Measurements from ENCODE around the gene MGST1.

Gene MGST1

GRCh38 chr12:16347391-16348298, at the start of gene MGST1:
Gene MGST1 (plus strand): TSS chr12:16347645. CDS start chr12:16354253, 6,608 bp downstream.
- H3K27me3 ChIP-seq (ENCODE audit: low read depth), result no peaks in the 10 kb centered on the region
- in situ Hi-C loops (cut with MboI; ENCODE audit: low sequenced_read_pairs), result no loop called here
- no peaks in the 10 kb centered on the region for H3K9me3 ChIP-seq
- H3K4me1 ChIP-seq, result peaks cover 32% of the 10 kb centered on the region
- DNase-seq (ENCODE audit: low spot score in 2 of 2), result peak; percentile 81 to 90
- peak within 1 kb of the TSS; percentile 64 for H3K4me3 ChIP-seq
- peaks cover 14% of the 10 kb centered on the region for H3K36me3 ChIP-seq (replicated peaks)

- no peak for DNase-seq (ENCODE audit: low spot score in 2 of 2)
- H3K27me3 ChIP-seq (ENCODE audit: low read depth), result 0 out of 2 replicates have a peak, but pooled peaks cover 5% of the 10 kb centered on the region
- H3K4me3 ChIP-seq, result no peak overlapping the region
- H3K9me3 ChIP-seq, result no peaks in the 10 kb centered on the region
- H3K36me3 ChIP-seq (replicated peaks), result no peaks in the 10 kb centered on the region
- H3K4me1 ChIP-seq, result no peaks in the 10 kb centered on the region
- in situ Hi-C loops (cut with MboI; ENCODE audit: low sequenced_read_pairs), result no loop called here
Measured at GRCh38 chr12:16299403-16299802, 48.0 kb upstream of the MGST1 start.

- in situ Hi-C loops (cut with MboI; ENCODE audit: low sequenced_read_pairs), result no loop called here
- H3K27me3 ChIP-seq (ENCODE audit: low read depth), result no peaks in the 10 kb centered on the region
- H3K4me3 ChIP-seq, result no peak overlapping the region
- DNase-seq (ENCODE audit: low spot score in 2 of 2), result no peak
- H3K9me3 ChIP-seq, result no peaks in the 10 kb centered on the region
- H3K36me3 ChIP-seq (replicated peaks), result no peaks in the 10 kb centered on the region
- H3K4me1 ChIP-seq, result no peaks in the 10 kb centered on the region
Measured at GRCh38 chr12:16300122-16300521, 47.3 kb upstream of the MGST1 start.

- in situ Hi-C loops (cut with MboI; ENCODE audit: low sequenced_read_pairs), result no loop called here
- Histone ChIP-seq H3K4me1 (no peaks in the 10 kb centered on the region), H3K9me3 (no peaks in the 10 kb centered on the region), H3K4me3 (no peak overlapping the region), H3K27me3 (ENCODE audit: low read depth) (no peaks in the 10 kb centered on the region), H3K36me3 (replicated peaks) (no peaks in the 10 kb centered on the region)
- DNase-seq (ENCODE audit: low spot score in 2 of 2), result no peak
Measured at GRCh38 chr12:16300736-16301135, 46.7 kb upstream of the MGST1 start.

- H3K4me1 ChIP-seq, result no peaks in the 10 kb centered on the region
- in situ Hi-C loops (cut with MboI; ENCODE audit: low sequenced_read_pairs), result no loop called here
Measured at GRCh38 chr12:16303939-16304338, 43.5 kb upstream of the MGST1 start.

GRCh38 chr12:16307856-16308475, 39.5 kb upstream of the MGST1 start:
- in situ Hi-C loops (cut with MboI; ENCODE audit: low sequenced_read_pairs), result no loop called here
- Histone ChIP-seq H3K9me3 (no peaks in the 10 kb centered on the region), H3K27me3 (ENCODE audit: low read depth) (no peaks in the 10 kb centered on the region), H3K4me3 (no peak overlapping the region), H3K36me3 (replicated peaks) (no peaks in the 10 kb centered on the region), H3K4me1 (no peaks in the 10 kb centered on the region)
- no peak for DNase-seq (ENCODE audit: low spot score in 2 of 2)

More at GRCh38 chr12:16303939-16304338, 43.5 kb upstream of the MGST1 start:
- Histone ChIP-seq H3K36me3 (replicated peaks) (no peaks in the 10 kb centered on the region), H3K4me3 (no peak overlapping the region), H3K9me3 (no peaks in the 10 kb centered on the region), H3K27me3 (ENCODE audit: low read depth) (no peaks in the 10 kb centered on the region)
- DNase-seq (ENCODE audit: low spot score in 2 of 2), result no peak

GRCh38 chr12:16310934-16311333, 36.5 kb upstream of the MGST1 start:
- no peaks in the 10 kb centered on the region for H3K27me3 ChIP-seq (ENCODE audit: low read depth)
- H3K36me3 ChIP-seq (replicated peaks), result no peaks in the 10 kb centered on the region
- in situ Hi-C loops (cut with MboI; ENCODE audit: low sequenced_read_pairs), result no loop called here
- H3K9me3 ChIP-seq, result no peaks in the 10 kb centered on the region
- no peak for DNase-seq (ENCODE audit: low spot score in 2 of 2)
- no peaks in the 10 kb centered on the region for H3K4me1 ChIP-seq
- no peak overlapping the region for H3K4me3 ChIP-seq

- no peak for DNase-seq (ENCODE audit: low spot score in 2 of 2)
- Histone ChIP-seq H3K9me3 (no peaks in the 10 kb centered on the region), H3K4me1 (no peaks in the 10 kb centered on the region), H3K4me3 (no peak overlapping the region), H3K36me3 (replicated peaks) (no peaks in the 10 kb centered on the region), H3K27me3 (ENCODE audit: low read depth) (no peaks in the 10 kb centered on the region)
- in situ Hi-C loops (cut with MboI; ENCODE audit: low sequenced_read_pairs), result no loop called here
Measured at GRCh38 chr12:16323010-16323409, 24.4 kb upstream of the MGST1 start.

- H3K4me3 ChIP-seq, result no peak overlapping the region
- H3K4me1 ChIP-seq, result no peaks in the 10 kb centered on the region
- no peaks in the 10 kb centered on the region for H3K27me3 ChIP-seq (ENCODE audit: low read depth)
- no peaks in the 10 kb centered on the region for H3K36me3 ChIP-seq (replicated peaks)
- no peak for DNase-seq (ENCODE audit: low spot score in 2 of 2)
- H3K9me3 ChIP-seq, result no peaks in the 10 kb centered on the region
- in situ Hi-C loops (cut with MboI; ENCODE audit: low sequenced_read_pairs), result no loop called here
Measured at GRCh38 chr12:16323638-16324037, 23.8 kb upstream of the MGST1 start.

- H3K9me3 ChIP-seq, result no peaks in the 10 kb centered on the region
- no peak for DNase-seq (ENCODE audit: low spot score in 2 of 2)
- in situ Hi-C loops (cut with MboI; ENCODE audit: low sequenced_read_pairs), result no loop called here
- no peaks in the 10 kb centered on the region for H3K4me1 ChIP-seq
- H3K4me3 ChIP-seq, result no peak overlapping the region
- H3K27me3 ChIP-seq (ENCODE audit: low read depth), result no peaks in the 10 kb centered on the region
- no peaks in the 10 kb centered on the region for H3K36me3 ChIP-seq (replicated peaks)
Measured at GRCh38 chr12:16324272-16324671, 23.2 kb upstream of the MGST1 start.

GRCh38 chr12:16324772-16325171, 22.7 kb upstream of the MGST1 start:
- Histone ChIP-seq H3K36me3 (replicated peaks) (no peaks in the 10 kb centered on the region), H3K4me3 (no peak overlapping the region), H3K4me1 (no peaks in the 10 kb centered on the region), H3K9me3 (no peaks in the 10 kb centered on the region), H3K27me3 (ENCODE audit: low read depth) (no peaks in the 10 kb centered on the region)
- in situ Hi-C loops (cut with MboI; ENCODE audit: low sequenced_read_pairs), result no loop called here
- no peak for DNase-seq (ENCODE audit: low spot score in 2 of 2)

GRCh38 chr12:16325426-16325825, 22.0 kb upstream of the MGST1 start:
- Histone ChIP-seq H3K4me1 (no peaks in the 10 kb centered on the region), H3K4me3 (no peak overlapping the region), H3K36me3 (replicated peaks) (no peaks in the 10 kb centered on the region), H3K27me3 (ENCODE audit: low read depth) (no peaks in the 10 kb centered on the region), H3K9me3 (no peaks in the 10 kb centered on the region)
- in situ Hi-C loops (cut with MboI; ENCODE audit: low sequenced_read_pairs), result no loop called here
- no peak for DNase-seq (ENCODE audit: low spot score in 2 of 2)

- Histone ChIP-seq H3K9me3 (no peaks in the 10 kb centered on the region), H3K36me3 (replicated peaks) (no peaks in the 10 kb centered on the region), H3K4me3 (no peak overlapping the region), H3K27me3 (ENCODE audit: low read depth) (no peaks in the 10 kb centered on the region), H3K4me1 (no peaks in the 10 kb centered on the region)
- in situ Hi-C loops (cut with MboI; ENCODE audit: low sequenced_read_pairs), result no loop called here
- DNase-seq (ENCODE audit: low spot score in 2 of 2), result no peak
Measured at GRCh38 chr12:16327963-16328362, 19.5 kb upstream of the MGST1 start.

- in situ Hi-C loops (cut with MboI; ENCODE audit: low sequenced_read_pairs), result no loop called here
- Histone ChIP-seq H3K4me3 (no peak overlapping the region), H3K27me3 (ENCODE audit: low read depth) (no peaks in the 10 kb centered on the region), H3K9me3 (no peaks in the 10 kb centered on the region), H3K4me1 (no peaks in the 10 kb centered on the region), H3K36me3 (replicated peaks) (no peaks in the 10 kb centered on the region)
- DNase-seq (ENCODE audit: low spot score in 2 of 2), result no peak
Measured at GRCh38 chr12:16329594-16329993, 17.9 kb upstream of the MGST1 start.

Data from HAP-1 (cell line).